Psoas muscle (tissue), 8 donors: Measurements from ENCODE around the gene FNDC3A. TPM values are rescaled to one million over a fixed set of nuclear protein-coding genes. Genes with fewer than 3 reads are reported as not detected.
A peak's percentile ranks its signal among the peaks of the same experiment; 100 is the strongest.

Experiments
- ATAC-seq, 4 donors: fragments of 200-7000 bp; cut with Tn5 transposase; one replicate each; pipeline ENCODE4 v1.9.1; 2020; ENCODE audit warnings: moderate library complexity in 3 of 4, mild to moderate bottlenecking in 2 of 4
- DNase-seq, 2 donors: peaks; one replicate each; pipeline ENCODE4 v3.0.0-alpha.2; 2020
- H3K27ac ChIP-seq: fragments of 200-600 bp; one replicate; pipeline ENCODE4 v1.8.0; 2022
- H3K27me3 ChIP-seq, 3 donors: fragments of 200-600 bp in 1 of 3; one replicate each; pipeline versions ENCODE4 v1.6.1 to v1.8.0; 2013 to 2022; ENCODE audit warnings: low read length in 2 of 3, mild to moderate bottlenecking in 2 of 3, moderate library complexity in 1 of 3; ENCODE audit not compliant: insufficient read depth in 3 of 3
- H3K36me3 ChIP-seq, 2 donors: fragments of 200-600 bp in 1 of 2; one replicate each; pipeline versions ENCODE4 v1.6.1 to v1.8.0; 2013 to 2022; ENCODE audit warnings: low read depth in 1 of 2, mild to moderate bottlenecking in 1 of 2, moderate library complexity in 1 of 2; ENCODE audit not compliant: insufficient read depth in 1 of 2
- H3K4me1 ChIP-seq: fragments of 200-600 bp; one replicate; pipeline ENCODE4 v1.8.0; 2022
- H3K4me3 ChIP-seq: fragments of 200-600 bp; one replicate; pipeline ENCODE4 v1.8.0; 2022; ENCODE audit warnings: mild to moderate bottlenecking
- H3K9me3 ChIP-seq: fragments of 200-600 bp; one replicate; pipeline ENCODE4 v1.8.0; 2022
- CTCF ChIP-seq: fragments of 200-600 bp; IDR thresholded peaks from one replicate; pipeline ENCODE4 v1.8.0; 2022; ENCODE audit warnings: antibody characterized with exemption
- WGBS, 3 donors: extraction: QIAGEN DNeasy Blood & Tissue Kit; methylation state at CpG; one replicate each; pipeline versions ENCODE4 v1.1.6 to v1.1.7; 2013; 5-methylcytosine and 5-hydroxymethylcytosine counted together
- intact Hi-C, 2 donors: fragments of 100-400 bp; cut with DNase I; formaldehyde crosslinking; loops; one replicate each; pipeline versions ENCODE4 v1.11.0 to v1.14.2; 2022
- polyA plus RNA-seq, 3 donors: library from polyadenylated mRNA; stranded (reverse); fragments of 200-250 nt; gene quantifications; one replicate each; pipeline ENCODE4 v1.2.3, GENCODE V29; 2013
- total RNA-seq, 4 donors: library from RNA; stranded (reverse); fragmentation: NEBNext Ultra II Directional in 2 of 4; extraction: Animal tissue kit (Norgen Biotek cat#: 25700) in 2 of 4; gene quantifications; one replicate each; pipeline versions ENCODE4 v1.2.1 to v1.2.4, GENCODE V29; 2021 to 2023
- donor health status: healthy with polysubstance abuse.
- donor health status: DM: no; HTN: no; CAD: no; lungs with moderate emphysema.
- donor health status: Bipolar disorder and iron deficiency.
- donor health status: healthy.
- donor health status: DM: yes; HTN: yes; CAD: no.
- donor health status: DM: no; HTN: no; CAD: no.
- donor health status: DM: no; HTN: no; CAD: no.
- donor health status: DM: yes; HTN: yes; CAD: no.

The FNDC3A gene
- total and polyA plus RNA-seq, 7 donors, result 4.4 to 18.6 (median 10.5) TPM

DNA sequence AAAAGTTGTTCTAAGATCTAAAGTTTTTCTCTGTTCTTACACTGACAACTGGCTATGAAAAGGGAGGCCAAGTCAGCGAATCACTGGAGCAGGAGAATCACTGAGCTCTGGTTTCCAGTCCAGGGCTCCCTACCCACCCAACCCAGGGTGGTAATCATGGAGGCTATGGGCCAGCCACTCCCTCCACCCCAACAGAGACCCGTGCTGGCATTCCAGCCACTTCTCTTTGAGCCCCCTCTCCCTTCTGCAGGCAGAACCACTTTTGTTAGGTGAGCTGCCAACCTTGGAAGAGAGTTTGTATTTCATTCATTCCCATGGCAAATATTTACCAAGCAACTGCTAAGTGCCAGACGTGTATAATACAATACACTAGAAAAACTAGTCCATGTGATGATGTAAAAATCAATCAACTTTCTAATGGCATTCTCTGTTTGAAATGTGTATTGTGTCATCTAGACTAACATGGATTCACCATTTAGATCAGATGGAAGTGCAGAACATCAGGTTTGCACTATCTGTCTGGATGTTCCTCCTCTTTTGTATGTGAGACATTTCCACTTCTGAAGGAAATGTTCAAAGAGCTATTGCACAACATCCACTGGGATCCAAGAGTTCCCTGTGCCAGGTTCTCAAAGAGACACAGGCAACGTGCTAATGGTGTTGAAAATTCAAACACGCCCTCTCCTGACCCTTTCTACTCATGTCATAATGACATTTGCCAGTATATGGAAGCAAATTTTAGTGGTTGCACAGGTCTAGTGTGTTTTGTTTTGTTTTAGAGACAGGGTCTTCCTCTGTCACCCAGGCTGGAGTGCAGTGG lies 249.7 kb downstream of the FNDC3A start:
- H3K4me3 ChIP-seq, result no peak overlapping the region
- no peaks in the 10 kb centered on the region for H3K9me3 ChIP-seq
- no peaks in the 10 kb centered on the region for H3K36me3 ChIP-seq
- H3K27ac ChIP-seq, result no peak overlapping the region
- peaks cover 0 to 24% (median 11%) of the 10 kb centered on the region in 3 donors for H3K27me3 ChIP-seq
- ATAC-seq (peak in 2 of 4 donors; percentile 56 to 84), DNase-seq (no peak)
- H3K4me1 ChIP-seq, result peaks cover 3% of the 10 kb centered on the region
- TF ChIP-seq CTCF, result no peak
- intact Hi-C loops, result no loop called here
- 38 to 52% (median 43%) methylated on average over 5 of the region's 5 CpGs for WGBS, 3 donors

DNA sequence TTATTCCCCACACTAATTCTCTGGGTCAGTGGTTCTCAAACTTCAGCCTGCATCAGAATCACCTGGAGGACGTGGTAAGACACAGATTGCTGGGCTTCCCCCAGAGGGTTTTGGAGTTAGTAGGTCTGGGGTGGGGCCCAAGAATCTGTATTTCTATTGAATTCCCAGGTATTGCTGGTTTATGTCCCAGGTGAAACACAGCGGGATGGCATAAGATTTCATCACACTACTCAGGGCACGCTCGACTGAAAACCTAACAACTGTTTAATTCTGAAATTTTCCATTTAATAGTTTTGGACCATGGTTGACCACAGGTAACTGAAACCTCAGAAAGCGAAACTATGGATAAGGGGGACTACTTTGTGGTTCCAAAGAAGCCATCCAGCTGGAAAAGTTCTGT lies 250.9 kb downstream of the FNDC3A start:
- peaks cover 0 to 12% (median 2%) of the 10 kb centered on the region in 3 donors for H3K27me3 ChIP-seq
- WGBS, 3 donors, result 86 to 90% (median 90%) methylated on average over 5 of the region's 5 CpGs
- H3K27ac ChIP-seq, result no peak overlapping the region
- no peaks in the 10 kb centered on the region for H3K36me3 ChIP-seq
- no peaks in the 10 kb centered on the region for H3K9me3 ChIP-seq
- H3K4me1 ChIP-seq, result no peaks in the 10 kb centered on the region
- intact Hi-C loops, result no loop called here
- DNase-seq (no peak), ATAC-seq (no peak)
- no peak overlapping the region for H3K4me3 ChIP-seq
- no peak for TF ChIP-seq CTCF

DNA sequence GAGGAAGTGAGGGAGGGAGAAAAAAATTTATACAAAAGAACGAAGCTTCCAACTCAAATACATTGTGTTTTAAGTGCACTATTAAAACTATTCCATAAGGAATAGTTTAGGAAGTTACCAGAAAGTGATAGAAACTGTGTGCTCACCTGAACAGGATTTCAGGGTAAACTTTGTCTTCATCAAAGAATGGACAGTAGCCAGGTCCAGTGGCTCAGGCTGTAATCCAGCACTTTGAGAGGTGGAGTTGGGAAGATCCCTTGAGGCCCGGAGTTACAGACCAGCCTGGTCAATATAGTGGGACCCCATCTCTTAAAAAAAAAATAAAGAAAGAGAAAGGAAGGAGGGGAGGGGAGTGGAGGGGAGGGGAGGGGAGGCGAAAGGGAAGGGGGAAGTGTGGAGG lies 259.0 kb downstream of the FNDC3A start:
- WGBS, 3 donors, result 83 to 91% (median 90%) methylated on average over 2 to 3 of the region's 3 CpGs

GRCh38 chr13:49235856-49236431 lies 260.2 kb downstream of the FNDC3A start:
- WGBS, 3 donors, result 87% methylated on average over 6 of the region's 6 CpGs
- DNase-seq, result no peak

More for the DNA sequence above, 259.0 kb downstream of the FNDC3A start:
- H3K4me1 ChIP-seq, result no peaks in the 10 kb centered on the region
- H3K4me3 ChIP-seq, result no peak overlapping the region
- H3K27me3 ChIP-seq, result no peaks in the 10 kb centered on the region
- no peak for DNase-seq
- no peaks in the 10 kb centered on the region for H3K36me3 ChIP-seq
- intact Hi-C loops, result no loop called here
- H3K27ac ChIP-seq, result no peak overlapping the region
- no peak for TF ChIP-seq CTCF
- no peaks in the 10 kb centered on the region for H3K9me3 ChIP-seq
- ATAC-seq, result no peak

More at GRCh38 chr13:49235856-49236431, 260.2 kb downstream of the FNDC3A start:
- Histone ChIP-seq H3K27me3 (no peaks in the 10 kb centered on the region), H3K4me3 (no peak overlapping the region), H3K36me3 (no peaks in the 10 kb centered on the region), H3K9me3 (no peaks in the 10 kb centered on the region), H3K4me1 (no peaks in the 10 kb centered on the region), H3K27ac (no peak overlapping the region)
- ATAC-seq, result no peak
- intact Hi-C loops, result no loop called here
- TF ChIP-seq CTCF, result no peak
